ENCODE data around the gene PRTG. TPM values are rescaled to one million over a fixed set of nuclear protein-coding genes. Genes with fewer than 3 reads are reported as not detected.
"Not testable (repeated sequence)": the region's sequence is repeated elsewhere in the genome, so short reads cannot be mapped to it uniquely, and the experiment has no call there.

Gene PRTG
- total RNA-seq, 4 donors from 2014 or later, result 2.1 to 12.8 (median 7.7) TPM

- Histone ChIP-seq H3K4me1 (no peaks in the 10 kb centered on the region), H3K36me3 (no peaks in the 10 kb centered on the region), H3K27ac (no peak overlapping the region), H3K27me3 (no peaks in the 10 kb centered on the region), H3K9me3 (no peaks in the 10 kb centered on the region), H3K4me3 (no peak overlapping the region)
- no peak for DNase-seq (ENCODE audit: low spot score in 2 of 2)
- WGBS, 2 donors, result 66 to 72% methylated on average over 4 of the region's 4 CpGs
- TF ChIP-seq EP300 (IDR thresholded peaks at IDR 0.05) (no peak), CTCF (IDR thresholded peaks at IDR 0.05) (no peak), POLR2A (IDR thresholded peaks at IDR 0.05) (no peak)
Measured at GRCh38 chr15:55694652-55695150, 48.3 kb downstream of the PRTG start.

GRCh38 chr15:55693116-55693515, 49.8 kb downstream of the PRTG start:
- not testable (repeated sequence) for H3K4me3 ChIP-seq; H3K27ac ChIP-seq; H3K9me3 ChIP-seq; H3K27me3 ChIP-seq; H3K36me3 ChIP-seq; DNase-seq (ENCODE audit: low spot score in 2 of 2); H3K4me1 ChIP-seq
- WGBS, 2 donors, result 97 to 98% methylated on average over 14 of the region's 14 CpGs

GRCh38 chr15:55687792-55688191, 55.2 kb downstream of the PRTG start:
- peaks cover 0 to 5% (median 0%) of the 10 kb centered on the region in 3 donors for H3K36me3 ChIP-seq
- no peak for DNase-seq (ENCODE audit: low spot score in 2 of 2)
- TF ChIP-seq POLR2A (IDR thresholded peaks at IDR 0.05) (no peak), CTCF (IDR thresholded peaks at IDR 0.05) (no peak), EP300 (IDR thresholded peaks at IDR 0.05) (no peak)
- no peaks in the 10 kb centered on the region for H3K9me3 ChIP-seq
- H3K27ac ChIP-seq, result no peak overlapping the region
- H3K27me3 ChIP-seq, result no peaks in the 10 kb centered on the region
- H3K4me1 ChIP-seq, result no peaks in the 10 kb centered on the region
- H3K4me3 ChIP-seq, result no peak overlapping the region
- WGBS, 2 donors, result 88 to 90% methylated on average over 6 of the region's 6 CpGs

GRCh38 chr15:55685286-55685685, 57.7 kb downstream of the PRTG start:
- H3K27me3 ChIP-seq, result no peaks in the 10 kb centered on the region
- TF ChIP-seq POLR2A (IDR thresholded peaks at IDR 0.05) (no peak), CTCF (IDR thresholded peaks at IDR 0.05) (no peak), EP300 (IDR thresholded peaks at IDR 0.05) (no peak)
- H3K9me3 ChIP-seq, result no peaks in the 10 kb centered on the region
- H3K4me3 ChIP-seq, result no peak overlapping the region
- H3K36me3 ChIP-seq, result peaks cover 0 to 5% (median 0%) of the 10 kb centered on the region in 3 donors
- no peaks in the 10 kb centered on the region for H3K4me1 ChIP-seq
- 28 to 31% methylated on average over 1 of the region's 1 CpG for WGBS, 2 donors
- no peak for DNase-seq (ENCODE audit: low spot score in 2 of 2)
- H3K27ac ChIP-seq, result no peak overlapping the region

GRCh38 chr15:55683376-55683775, 59.6 kb downstream of the PRTG start:
- H3K27me3 ChIP-seq, result no peaks in the 10 kb centered on the region
- no peaks in the 10 kb centered on the region for H3K9me3 ChIP-seq
- H3K4me3 ChIP-seq, result no peak overlapping the region
- DNase-seq (ENCODE audit: low spot score in 2 of 2), result no peak
- no peak overlapping the region for H3K27ac ChIP-seq
- no peaks in the 10 kb centered on the region for H3K4me1 ChIP-seq
- no peak for TF ChIP-seq CTCF (IDR thresholded peaks at IDR 0.05)
- no peak for TF ChIP-seq EP300 (IDR thresholded peaks at IDR 0.05)
- H3K36me3 ChIP-seq, result peaks cover 0 to 5% (median 0%) of the 10 kb centered on the region in 3 donors

GRCh38 chr15:55681631-55682030, 61.3 kb downstream of the PRTG start:
- no peak for DNase-seq (ENCODE audit: low spot score in 2 of 2)
- Histone ChIP-seq H3K36me3 (peaks cover 0 to 5% (median 0%) of the 10 kb centered on the region in 3 donors), H3K27ac (no peak overlapping the region), H3K9me3 (no peaks in the 10 kb centered on the region), H3K4me3 (no peak overlapping the region), H3K27me3 (no peaks in the 10 kb centered on the region), H3K4me1 (no peaks in the 10 kb centered on the region)
- 89 to 90% methylated on average over 5 of the region's 5 CpGs for WGBS, 2 donors
- TF ChIP-seq POLR2A (IDR thresholded peaks at IDR 0.05) (no peak), EP300 (IDR thresholded peaks at IDR 0.05) (no peak), CTCF (IDR thresholded peaks at IDR 0.05) (no peak)
